IMR-90 (cell line): ENCODE measurements around the gene FAM20C. TPM values are rescaled to one million over a fixed set of nuclear protein-coding genes. Genes with fewer than 3 reads are reported as not detected.

Experiments used
- ATAC-seq: fragments of 200-7000 bp; cut with Tn5 transposase; 2 replicates; pipeline ENCODE4 v1.9.1; 2020; ENCODE audit warnings: low read depth, mild to moderate bottlenecking, moderate library complexity
- BruUV-seq: library from RNA; stranded (reverse); fragments of 400-500 nt; replicated peaks from 2 replicates; lab custom pipeline; 2021; lab: Mats Ljungman, UMichigan
- CTCF ChIA-PET: fragments of 300-600 bp; formaldehyde crosslinking; extraction: SDS; loops from one replicate; lab custom pipeline; 2021; ENCODE audit warnings: antibody characterized with exemption; lab: Yijun Ruan, JAX
- POLR2A ChIA-PET: fragments of 300-600 bp; sonication (Branson Sonifier 250); formaldehyde crosslinking; loops from one replicate; lab custom pipeline; 2022; ENCODE audit warnings: antibody characterized with exemption; ENCODE audit not compliant: unreplicated experiment; lab: Charles Lee
- DNase-seq: peaks from one replicate; pipeline ENCODE4 v3.0.0; 2013
- H2AFZ ChIP-seq: replicated peaks from 2 replicates; pipeline ENCODE3; 2013; ENCODE audit warnings: low read length, mild to moderate bottlenecking; ENCODE audit not compliant: poor library complexity
- H2AK5ac ChIP-seq: 2 replicates; pipeline ENCODE4 v1.6.1; 2013; ENCODE audit warnings: low read depth, low read length, inconsistent platforms
- H2AK9ac ChIP-seq: replicated peaks from 2 replicates; pipeline ENCODE3; 2013; ENCODE audit warnings: mild to moderate bottlenecking, low read depth, low read length, moderate library complexity; ENCODE audit not compliant: poor library complexity
- H2BK120ac ChIP-seq: 2 replicates; pipeline ENCODE4 v1.6.1; 2013; ENCODE audit warnings: low read depth, low read length, inconsistent platforms
- H2BK15ac ChIP-seq: 3 replicates; pipeline ENCODE4 v1.6.1; 2013; ENCODE audit warnings: low read depth, low read length, inconsistent platforms
- H2BK20ac ChIP-seq: 2 replicates; pipeline ENCODE4 v1.6.1; 2013; ENCODE audit warnings: low read depth, mild to moderate bottlenecking, inconsistent platforms, low read length, moderate library complexity
- H2BK5ac ChIP-seq: 2 replicates; pipeline ENCODE4 v1.6.1; 2013; ENCODE audit warnings: mild to moderate bottlenecking, low read depth, low read length, inconsistent platforms; ENCODE audit not compliant: poor library complexity, severe bottlenecking
- H3K14ac ChIP-seq: replicated peaks from 2 replicates; pipeline ENCODE4 v1.6.1; 2013; ENCODE audit warnings: low read depth, low read length, inconsistent platforms
- H3K18ac ChIP-seq: 2 replicates; pipeline ENCODE4 v1.6.1; 2013; ENCODE audit warnings: low read depth, low read length, control low read depth
- H3K23ac ChIP-seq: 2 replicates; pipeline ENCODE4 v1.6.1; 2013; ENCODE audit warnings: low read depth, low read length, inconsistent platforms
- H3K27ac ChIP-seq: 2 replicates; pipeline ENCODE4 v1.5.1; 2013; ENCODE audit warnings: mild to moderate bottlenecking, control low read depth, low read length; ENCODE audit not compliant: insufficient read depth
- H3K27me3 ChIP-seq: 2 replicates; pipeline ENCODE4 v1.6.1; 2013; ENCODE audit warnings: low read length; ENCODE audit not compliant: control insufficient read depth, insufficient read depth
- H3K36me3 ChIP-seq: 2 replicates; pipeline ENCODE4 v1.6.1; 2013; ENCODE audit warnings: low read length, mixed read lengths; ENCODE audit not compliant: control insufficient read depth, insufficient read depth
- H3K4ac ChIP-seq: 2 replicates; pipeline ENCODE4 v1.6.1; 2013; ENCODE audit warnings: low read depth, low read length, inconsistent platforms
- H3K4me1 ChIP-seq: 2 replicates; pipeline ENCODE4 v1.6.1; 2013; ENCODE audit warnings: low read length, mixed read lengths; ENCODE audit not compliant: control insufficient read depth, insufficient read depth
- H3K4me2 ChIP-seq: 2 replicates; pipeline ENCODE4 v1.6.1; 2013; ENCODE audit warnings: low read depth, mild to moderate bottlenecking, control low read depth, low read length, moderate library complexity
- H3K4me3 ChIP-seq: 2 replicates; pipeline ENCODE4 v1.5.1; 2013; ENCODE audit warnings: low read depth, mild to moderate bottlenecking, control low read depth, low read length, moderate library complexity; ENCODE audit not compliant: insufficient read depth
- H3K56ac ChIP-seq: 2 replicates; pipeline ENCODE4 v1.6.1; 2013; ENCODE audit warnings: low read length, inconsistent platforms; ENCODE audit not compliant: insufficient read depth; ENCODE audit errors: extremely low read depth
- H3K79me1 ChIP-seq, 2 experiments: 2 replicates each; pipeline ENCODE4 v1.6.1; 2013; ENCODE audit warnings: low read length in 2 of 2, inconsistent platforms in 1 of 2, low read depth in 1 of 2
- H3K9ac ChIP-seq: 2 replicates; pipeline ENCODE4 v1.6.1; 2013; ENCODE audit warnings: low read depth, low read length, control low read depth
- H3K9me1 ChIP-seq: 2 replicates; pipeline ENCODE4 v1.6.1; 2013; ENCODE audit warnings: low read length, inconsistent platforms; ENCODE audit not compliant: insufficient read depth
- H3K9me3 ChIP-seq: 2 replicates; pipeline ENCODE4 v1.6.1; 2013; ENCODE audit warnings: low read length; ENCODE audit not compliant: control insufficient read depth, insufficient read depth
- H4K20me1 ChIP-seq: 2 replicates; pipeline ENCODE4 v1.6.1; 2013; ENCODE audit warnings: low read length, inconsistent platforms; ENCODE audit not compliant: insufficient read depth
- H4K5ac ChIP-seq: 2 replicates; pipeline ENCODE4 v1.6.1; 2013; ENCODE audit warnings: mild to moderate bottlenecking, low read depth, low read length, control low read depth
- H4K8ac ChIP-seq, 2 experiments: 2 replicates each; pipeline ENCODE4 v1.6.1; 2013; ENCODE audit warnings: low read depth in 2 of 2, low read length in 2 of 2, control low read depth in 1 of 2, inconsistent platforms in 1 of 2
- H4K91ac ChIP-seq: 2 replicates; pipeline ENCODE4 v1.6.1; 2013; ENCODE audit warnings: low read depth, low read length, inconsistent platforms; ENCODE audit not compliant: insufficient read depth
- CHD1 ChIP-seq: IDR thresholded peaks from 2 replicates; pipeline ENCODE4 v1.6.1; 2012; ENCODE audit warnings: low read depth, low read length, improper control_type of control experiment
- FOS ChIP-seq: fragments of 150-350 bp; IDR thresholded peaks from 2 replicates; pipeline ENCODE4 v1.6.1; 2016; ENCODE audit warnings: low read depth, low read length
- WGBS, 2 experiments: methylation state at CpG; one replicate each; pipeline versions ENCODE4 v1.1.5 to v1.1.7; 2013; ENCODE audit warnings: missing lambda C conversion rate in 2 of 2; ENCODE audit not compliant: insufficient read length in 1 of 2; ENCODE audit errors: extremely low coverage in 2 of 2; 5-methylcytosine and 5-hydroxymethylcytosine counted together
- dilution Hi-C: fragments of 300-500 bp; cut with HindIII; formaldehyde crosslinking; loops from one replicate; pipeline ENCODE4 v1.14.3; 2018; ENCODE audit warnings: low sequenced_read_pairs; ENCODE audit not compliant: unreplicated experiment
- in situ Hi-C: fragments of 300-500 bp; cut with MboI; formaldehyde crosslinking; loops from 3 replicates; pipeline ENCODE4 v1.14.3; 2019; ENCODE audit warnings: low sequenced_read_pairs, inconsistent platforms, mixed read lengths
- intact Hi-C: fragments of 100-400 bp; cut with micrococcal nuclease; formaldehyde crosslinking; loops from 2 replicates; pipeline ENCODE4 v1.10.0; 2022
- polyA plus RNA-seq, 3 experiments: library from polyadenylated mRNA; depleted of rRNA; stranded (reverse); fragments of >200 nt; gene quantifications; 2 replicates each; pipeline ENCODE4 v1.2.3, GENCODE V29; 2012; ENCODE audit warnings: low replicate concordance in 1 of 3
- total RNA-seq: library from RNA; depleted of rRNA; stranded (reverse); fragments of >200 nt; gene quantifications from 2 replicates; pipeline ENCODE4 v1.2.3, GENCODE V29; 2012

The FAM20C gene
- total and polyA plus RNA-seq, 2 of the 4 experiments (the other 2 are of a cell fraction) = 7.7 to 36.6 TPM

GRCh38 chr7:189719-190118 lies 2.7 kb upstream of the FAM20C start:
- no peak overlapping the region for H3K4me2 ChIP-seq
- no peak overlapping the region for H3K4ac ChIP-seq
- intact Hi-C loops (no loop called here), in situ Hi-C loops (no loop called here), dilution Hi-C loops (no loop called here)
- no peak overlapping the region for H3K4me3 ChIP-seq
- peaks cover 10% of the 10 kb centered on the region for H3K4me1 ChIP-seq
- H3K9me3 ChIP-seq = no peaks in the 10 kb centered on the region
- H2AK5ac ChIP-seq = no peak overlapping the region
- no TSS peak for BruUV-seq
- no peak overlapping the region for H4K5ac ChIP-seq
- H4K20me1 ChIP-seq = peaks cover 17% of the 10 kb centered on the region
- no peak overlapping the region for H2BK20ac ChIP-seq
- ChIA-PET POLR2A (no interaction called here), CTCF (no interaction called here)
- H3K79me1 ChIP-seq = peaks cover 0 to 24% of the 10 kb centered on the region in 2 experiments; a peak in 3 of 4 replicates
- no peak overlapping the region for H3K18ac ChIP-seq
- no peaks in the 10 kb centered on the region for H3K27me3 ChIP-seq
- 96% methylated on average over 3 of the region's 4 CpGs; no CpG with 5 or more reads in 1 of the 2 experiments for whole genome bisulfite sequencing, 2 experiments
- no peak for TF ChIP-seq FOS
- TF ChIP-seq CHD1 = no peak
- ATAC-seq (no peak), DNase-seq (no peak)
- no peak overlapping the region for H3K27ac ChIP-seq
- no peak overlapping the region for H3K23ac ChIP-seq
- no peak overlapping the region for H2BK5ac ChIP-seq
- H4K91ac ChIP-seq = no peak overlapping the region
- no peak overlapping the region for H3K9ac ChIP-seq
- H3K9me1 ChIP-seq = peaks cover 10% of the 10 kb centered on the region; the same call in 1 of the 2 replicates
- no peak overlapping the region for H2BK15ac ChIP-seq
- H3K14ac ChIP-seq = no peak overlapping the region
- peaks cover 4% of the 10 kb centered on the region; the same call in 1 of the 2 replicates for H3K36me3 ChIP-seq
- H3K56ac ChIP-seq = no peak overlapping the region
- H2BK120ac ChIP-seq = no peak overlapping the region
- no peak overlapping the region for H4K8ac ChIP-seq
- H2AK9ac ChIP-seq = no peak overlapping the region
- no peak overlapping the region for H2AFZ ChIP-seq
